ENCODE data around the gene TNFSF12.

Gene TNFSF12

DNA sequence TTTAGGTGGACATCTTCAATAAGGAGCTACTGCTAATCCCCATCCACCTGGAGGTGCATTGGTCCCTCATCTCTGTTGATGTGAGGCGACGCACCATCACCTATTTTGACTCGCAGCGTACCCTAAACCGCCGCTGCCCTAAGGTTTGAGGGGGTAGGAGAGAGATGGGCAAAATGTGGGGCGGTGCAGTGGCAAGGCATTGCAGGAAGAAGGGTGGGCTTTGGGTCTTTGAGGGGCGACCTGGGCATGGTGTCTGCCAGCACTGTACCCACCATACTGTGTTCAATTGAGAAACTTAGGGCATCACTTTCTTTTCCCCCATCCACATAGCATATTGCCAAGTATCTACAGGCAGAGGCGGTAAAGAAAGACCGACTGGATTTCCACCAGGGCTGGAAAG lies 21.5 kb downstream of the TNFSF12 start:
- no peak for DNase-seq (ENCODE audit: low spot score)

- DNase-seq (ENCODE audit: low spot score) = no peak
Measured at GRCh38 chr17:7572338-7572587, 23.4 kb downstream of the TNFSF12 start.

DNA sequence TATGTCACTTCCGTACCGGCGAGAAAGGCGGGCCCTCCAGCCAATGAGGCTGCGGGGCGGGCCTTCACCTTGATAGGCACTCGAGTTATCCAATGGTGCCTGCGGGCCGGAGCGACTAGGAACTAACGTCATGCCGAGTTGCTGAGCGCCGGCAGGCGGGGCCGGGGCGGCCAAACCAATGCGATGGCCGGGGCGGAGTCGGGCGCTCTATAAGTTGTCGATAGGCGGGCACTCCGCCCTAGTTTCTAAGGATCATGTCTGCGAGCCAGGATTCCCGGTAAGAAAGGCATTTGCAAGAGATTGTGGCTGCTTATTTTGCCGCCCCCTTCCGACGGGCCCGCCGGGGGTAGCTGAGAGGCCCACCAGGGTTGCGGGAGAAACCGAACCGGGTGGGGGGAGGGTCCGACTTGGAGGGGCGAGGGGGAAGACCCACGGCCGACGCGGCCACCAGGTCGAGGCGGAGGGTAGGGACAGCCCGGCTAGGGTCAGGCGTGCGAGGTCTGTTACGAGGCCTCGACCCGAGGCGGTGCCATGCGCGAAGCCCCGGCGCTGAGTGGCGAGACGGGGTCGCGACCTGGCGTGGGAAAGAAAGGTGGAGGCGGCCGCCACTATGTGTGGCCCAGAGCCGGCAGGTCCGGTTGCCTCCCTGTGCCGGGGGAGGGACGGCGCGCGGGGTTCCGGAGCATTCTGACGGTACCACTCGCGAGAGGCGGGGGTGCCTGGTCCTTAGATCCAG lies 23.9 kb downstream of the TNFSF12 start:
- DNase-seq (ENCODE audit: low spot score) = peak; percentile 94

DNA sequence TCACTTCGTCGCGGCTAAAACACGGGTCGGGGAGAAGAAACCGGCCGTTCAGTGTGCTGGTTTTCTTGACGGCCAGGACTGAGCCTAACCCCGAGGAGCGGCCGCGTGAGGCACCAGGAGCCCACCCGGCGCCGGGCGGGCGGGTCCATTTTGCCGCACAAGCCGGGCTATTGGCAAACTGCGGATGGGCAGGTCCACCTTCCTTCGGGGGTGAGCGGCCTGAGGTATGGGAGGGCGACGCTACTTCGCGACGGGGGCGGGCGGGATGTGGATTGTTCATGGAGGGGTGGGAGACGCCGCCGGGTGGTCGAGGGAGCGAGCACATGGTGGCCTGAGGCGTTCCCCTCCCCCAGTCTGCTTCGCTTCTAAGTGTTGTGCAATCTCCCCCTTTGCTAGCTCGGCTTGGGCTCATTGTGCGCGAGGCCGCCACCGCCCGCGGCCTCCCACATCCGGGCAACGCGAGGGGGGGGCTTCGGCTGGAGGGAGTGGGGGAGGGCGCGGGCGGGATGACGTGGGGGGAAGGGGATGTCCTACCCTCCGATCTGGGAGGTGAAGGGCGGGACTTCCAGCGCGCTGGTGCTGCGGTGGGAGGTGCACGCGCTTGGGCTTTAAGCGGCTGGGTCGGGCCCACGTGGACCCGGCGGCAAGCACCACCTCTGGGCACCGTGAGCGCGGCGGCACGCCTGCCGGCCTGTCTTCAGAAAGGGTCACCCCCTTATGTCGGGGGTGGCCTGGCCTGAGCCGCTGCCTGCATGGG lies 24.6 kb downstream of the TNFSF12 start:
- peak; percentile 80 for DNase-seq (ENCODE audit: low spot score)

GRCh38 chr17:7574176-7574953 lies 25.5 kb downstream of the TNFSF12 start:
- DNase-seq (ENCODE audit: low spot score) = no peak

- no peak for DNase-seq (ENCODE audit: low spot score)
Measured at GRCh38 chr17:7575481-7575883, 26.6 kb downstream of the TNFSF12 start.

DNA sequence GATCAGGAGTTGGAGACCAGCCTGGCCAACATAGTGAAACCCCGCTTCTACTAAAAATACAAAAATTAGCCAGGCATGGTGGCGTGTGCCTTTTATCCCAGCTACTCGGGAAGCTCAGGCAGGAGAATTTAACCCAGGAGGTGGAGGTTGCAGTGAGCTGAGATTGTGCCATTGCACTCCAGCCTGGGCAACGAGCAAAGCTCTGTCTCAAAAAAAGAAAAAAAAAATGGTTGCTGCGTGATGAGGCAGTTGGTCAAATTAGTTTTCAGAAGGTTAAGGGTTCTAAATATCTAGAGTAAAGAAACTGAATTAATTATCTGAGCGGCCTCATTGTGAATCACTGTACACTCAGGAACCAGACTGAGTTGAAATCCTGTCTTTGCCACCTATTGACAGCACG lies 27.1 kb downstream of the TNFSF12 start:
- DNase-seq (ENCODE audit: low spot score) = no peak

GRCh38 chr17:7576432-7576937 lies 27.6 kb downstream of the TNFSF12 start:
- DNase-seq (ENCODE audit: low spot score) = no peak

DNA sequence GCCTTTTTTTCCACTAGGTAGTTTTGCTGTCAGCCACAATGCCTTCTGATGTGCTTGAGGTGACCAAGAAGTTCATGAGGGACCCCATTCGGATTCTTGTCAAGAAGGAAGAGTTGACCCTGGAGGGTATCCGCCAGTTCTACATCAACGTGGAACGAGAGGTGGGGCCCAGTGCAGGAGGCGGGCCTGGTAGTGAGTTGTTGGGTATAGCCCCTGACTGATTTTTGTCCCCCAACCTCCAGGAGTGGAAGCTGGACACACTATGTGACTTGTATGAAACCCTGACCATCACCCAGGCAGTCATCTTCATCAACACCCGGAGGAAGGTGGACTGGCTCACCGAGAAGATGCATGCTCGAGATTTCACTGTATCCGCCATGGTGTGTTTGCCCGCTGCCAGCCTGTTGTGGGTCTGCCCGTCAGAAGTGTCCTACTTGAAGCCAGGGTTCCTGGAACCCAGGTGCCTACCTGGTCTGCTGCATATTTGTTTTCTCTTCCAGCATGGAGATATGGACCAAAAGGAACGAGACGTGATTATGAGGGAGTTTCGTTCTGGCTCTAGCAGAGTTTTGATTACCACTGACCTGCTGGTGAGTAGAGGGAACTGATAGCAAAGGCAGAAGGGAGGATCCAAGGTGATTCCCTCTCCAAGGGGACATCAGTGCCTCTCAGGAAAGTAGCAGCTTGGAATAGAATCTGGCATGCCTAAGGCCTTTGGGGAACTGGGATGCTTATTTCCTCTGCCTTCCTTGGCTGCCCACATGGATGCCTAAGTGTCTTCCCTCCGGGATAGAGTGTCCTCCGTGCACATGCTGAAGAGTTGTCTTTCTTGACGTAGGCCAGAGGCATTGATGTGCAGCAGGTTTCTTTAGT lies 28.7 kb downstream of the TNFSF12 start:
- DNase-seq (ENCODE audit: low spot score) = no peak

DNA sequence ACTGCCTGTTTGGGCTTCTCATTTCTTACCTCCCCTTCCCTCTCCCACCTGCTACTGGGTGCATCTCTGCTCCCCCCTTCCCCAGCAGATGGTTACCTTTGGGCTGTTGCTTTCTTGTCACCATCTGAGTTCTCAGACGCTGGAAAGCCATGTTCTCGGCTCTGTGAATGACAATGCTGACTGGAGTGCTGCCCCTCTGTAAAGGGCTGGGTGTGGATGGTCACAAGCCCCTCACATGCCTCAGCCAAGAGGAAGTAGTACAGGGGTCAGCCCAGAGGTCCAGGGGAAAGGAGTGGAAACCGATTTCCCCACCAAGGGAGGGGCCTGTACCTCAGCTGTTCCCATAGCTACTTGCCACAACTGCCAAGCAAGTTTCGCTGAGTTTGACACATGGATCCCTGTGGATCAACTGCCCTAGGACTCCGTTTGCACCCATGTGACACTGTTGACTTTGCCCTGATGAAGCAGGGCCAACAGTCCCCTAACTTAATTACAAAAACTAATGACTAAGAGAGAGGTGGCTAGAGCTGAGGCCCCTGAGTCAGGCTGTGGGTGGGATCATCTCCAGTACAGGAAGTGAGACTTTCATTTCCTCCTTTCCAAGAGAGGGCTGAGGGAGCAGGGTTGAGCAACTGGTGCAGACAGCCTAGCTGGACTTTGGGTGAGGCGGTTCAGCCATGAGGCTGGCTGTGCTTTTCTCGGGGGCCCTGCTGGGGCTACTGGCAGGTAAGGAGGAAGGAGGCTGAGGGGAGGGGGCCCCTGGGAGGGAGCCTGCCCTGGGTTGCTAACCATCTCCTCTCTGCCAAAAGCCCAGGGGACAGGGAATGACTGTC lies 30.4 kb downstream of the TNFSF12 start, which contains the start of gene CD68:
Gene CD68 (plus strand): TSS at position 638 of the 833 bp plus-strand sequence. CDS start 40 bp downstream, at position 678.
- peak; percentile 86 for DNase-seq (ENCODE audit: low spot score)

DNA sequence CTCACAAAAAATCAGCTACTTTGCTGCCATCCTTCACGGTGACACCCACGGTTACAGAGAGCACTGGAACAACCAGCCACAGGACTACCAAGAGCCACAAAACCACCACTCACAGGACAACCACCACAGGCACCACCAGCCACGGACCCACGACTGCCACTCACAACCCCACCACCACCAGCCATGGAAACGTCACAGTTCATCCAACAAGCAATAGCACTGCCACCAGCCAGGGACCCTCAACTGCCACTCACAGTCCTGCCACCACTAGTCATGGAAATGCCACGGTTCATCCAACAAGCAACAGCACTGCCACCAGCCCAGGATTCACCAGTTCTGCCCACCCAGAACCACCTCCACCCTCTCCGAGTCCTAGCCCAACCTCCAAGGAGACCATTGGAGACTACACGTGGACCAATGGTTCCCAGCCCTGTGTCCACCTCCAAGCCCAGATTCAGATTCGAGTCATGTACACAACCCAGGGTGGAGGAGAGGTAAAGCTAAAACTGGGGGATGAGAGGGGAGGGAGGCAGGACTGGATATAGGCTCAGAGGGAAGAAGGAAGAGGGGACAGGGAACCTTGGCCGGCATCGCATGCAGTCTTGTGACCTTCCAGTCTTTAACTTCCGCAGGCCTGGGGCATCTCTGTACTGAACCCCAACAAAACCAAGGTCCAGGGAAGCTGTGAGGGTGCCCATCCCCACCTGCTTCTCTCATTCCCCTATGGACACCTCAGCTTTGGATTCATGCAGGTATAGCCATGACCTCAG lies 31.2 kb downstream of the TNFSF12 start:
- DNase-seq (ENCODE audit: low spot score) = no peak

- no peak for DNase-seq (ENCODE audit: low spot score)
Measured at GRCh38 chr17:7580604-7581575, 32.0 kb downstream of the TNFSF12 start.

GRCh38 chr17:7582396-7583252 lies 33.8 kb downstream of the TNFSF12 start:
- no peak for DNase-seq (ENCODE audit: low spot score)

GRCh38 chr17:7583253-7584109 lies 34.6 kb downstream of the TNFSF12 start, which contains the start of gene MPDU1:
Gene MPDU1, plus strand, starts transcription at chr17:7583852. Its CDS starts 11 bp downstream, at chr17:7583863.
- peak; percentile 88 for DNase-seq (ENCODE audit: low spot score)

DNA sequence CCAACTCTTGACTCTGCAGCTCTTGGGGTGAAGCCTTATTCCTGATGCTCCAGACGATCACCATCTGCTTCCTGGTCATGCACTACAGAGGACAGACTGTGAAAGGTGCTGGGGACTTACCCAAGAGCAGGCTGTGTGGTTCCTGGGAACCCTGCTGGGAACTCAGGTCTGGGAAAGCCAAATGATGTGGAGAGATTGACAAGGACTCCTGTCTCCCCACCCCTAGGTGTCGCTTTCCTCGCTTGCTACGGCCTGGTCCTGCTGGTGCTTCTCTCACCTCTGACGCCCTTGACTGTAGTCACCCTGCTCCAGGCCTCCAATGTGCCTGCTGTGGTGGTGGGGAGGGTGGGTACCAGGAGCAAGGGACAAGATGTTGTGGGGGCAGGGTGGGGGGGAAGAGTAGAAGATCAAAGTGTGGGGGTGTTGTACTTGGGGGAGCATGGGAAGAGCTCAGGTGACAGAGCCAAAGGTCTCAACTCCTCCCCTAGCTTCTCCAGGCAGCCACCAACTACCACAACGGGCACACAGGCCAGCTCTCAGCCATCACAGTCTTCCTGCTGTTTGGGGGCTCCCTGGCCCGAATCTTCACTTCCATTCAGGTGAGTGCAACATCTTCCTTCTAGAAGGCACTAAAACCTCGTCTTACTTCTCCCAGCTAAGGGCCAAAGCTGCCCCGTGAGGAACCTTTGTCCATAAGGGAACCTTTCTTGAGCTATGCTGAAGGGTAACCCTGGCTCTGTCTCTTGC lies 38.0 kb downstream of the TNFSF12 start:
- peak; percentile 82 for DNase-seq (ENCODE audit: low spot score)

Measured in HuH-7 (cell line).